Hematopoietic multipotent progenitor cell treated with erythropoietin and hydrocortisone succinate and interleukin-3 and kit ligand, for 15 days (in vitro differentiated cells): ENCODE results near the gene LYRM9.
"Not testable (repeated sequence)": the region's sequence is repeated elsewhere in the genome, so short reads cannot be mapped to it uniquely, and the experiment has no call there.

Source experiments
- DNase-seq: peaks from one replicate; pipeline ENCODE4 v3.0.0-alpha.2; 2015; ENCODE audit warnings: low spot score

Gene LYRM9

GRCh38 chr17:27873746-27874145, 19.4 kb downstream of the LYRM9 start:
- DNase-seq = no peak

- no peak for DNase-seq
These were observed 20.0 kb downstream of the LYRM9 start for GRCh38 chr17:27873211-27873610.

GRCh38 chr17:27872776-27873175, 20.4 kb downstream of the LYRM9 start:
- no peak for DNase-seq

- no peak for DNase-seq
These were observed 21.8 kb downstream of the LYRM9 start for GRCh38 chr17:27871407-27871806.

GRCh38 chr17:27870345-27870744, 22.8 kb downstream of the LYRM9 start:
- no peak for DNase-seq

- DNase-seq = no peak
These were observed 24.6 kb downstream of the LYRM9 start for GRCh38 chr17:27868565-27868964.

GRCh38 chr17:27862840-27863239, 30.3 kb downstream of the LYRM9 start:
- DNase-seq = no peak

GRCh38 chr17:27862004-27862403, 31.2 kb downstream of the LYRM9 start:
- DNase-seq = no peak

GRCh38 chr17:27860971-27861664, 32.0 kb downstream of the LYRM9 start:
- DNase-seq = no peak

- no peak for DNase-seq
These were observed 34.4 kb downstream of the LYRM9 start for GRCh38 chr17:27858621-27859305.

GRCh38 chr17:27856676-27857432, 36.3 kb downstream of the LYRM9 start:
- no peak for DNase-seq

GRCh38 chr17:27855454-27855853, 37.7 kb downstream of the LYRM9 start:
- DNase-seq = no peak

GRCh38 chr17:27854163-27854562, 39.0 kb downstream of the LYRM9 start:
- DNase-seq = no peak

- DNase-seq = no peak
These were observed 40.1 kb downstream of the LYRM9 start for GRCh38 chr17:27853091-27853490.

GRCh38 chr17:27849474-27850185, 43.5 kb downstream of the LYRM9 start:
- DNase-seq = no peak

- DNase-seq = no peak
These were observed 44.2 kb downstream of the LYRM9 start for GRCh38 chr17:27848931-27849330.

GRCh38 chr17:27846808-27847307, 46.3 kb downstream of the LYRM9 start:
- DNase-seq = not testable (repeated sequence)

GRCh38 chr17:27846042-27846655, 47.0 kb downstream of the LYRM9 start:
- DNase-seq = no peak

- no peak for DNase-seq
These were observed 47.7 kb downstream of the LYRM9 start for GRCh38 chr17:27845264-27846041.

GRCh38 chr17:27840688-27841087, 52.5 kb downstream of the LYRM9 start:
- no peak for DNase-seq

- DNase-seq = not testable (repeated sequence)
These were observed 52.8 kb downstream of the LYRM9 start for GRCh38 chr17:27840406-27840678.
